ENCODE measurements around the gene BSN.

BSN gene

GRCh38 chr3:49657208-49657915, 103.1 kb downstream of the BSN start:
- TF ChIP-seq CTCF (IDR thresholded peaks at IDR 0.05; ENCODE audit: control insufficient read depth, insufficient read depth, low read depth, low read length, missing control alignments): no peak
- H3K4me3 ChIP-seq (ENCODE audit: control insufficient read depth, low read depth, low read length): no peak overlapping the region
- no peak for DNase-seq (ENCODE audit: low read depth)

GRCh38 chr3:49658711-49659110, 104.4 kb downstream of the BSN start:
- no peak for DNase-seq (ENCODE audit: low read depth)
- TF ChIP-seq CTCF (IDR thresholded peaks at IDR 0.05; ENCODE audit: control insufficient read depth, insufficient read depth, low read depth, low read length, missing control alignments): no peak
- H3K4me3 ChIP-seq (ENCODE audit: control insufficient read depth, low read depth, low read length): no peak overlapping the region

GRCh38 chr3:49659756-49660155, 105.5 kb downstream of the BSN start:
- H3K4me3 ChIP-seq (ENCODE audit: control insufficient read depth, low read depth, low read length): no peak overlapping the region
- no peak for DNase-seq (ENCODE audit: low read depth)
- TF ChIP-seq CTCF (IDR thresholded peaks at IDR 0.05; ENCODE audit: control insufficient read depth, insufficient read depth, low read depth, low read length, missing control alignments): no peak

GRCh38 chr3:49661281-49661680, 107.0 kb downstream of the BSN start:
- TF ChIP-seq CTCF (IDR thresholded peaks at IDR 0.05; ENCODE audit: control insufficient read depth, insufficient read depth, low read depth, low read length, missing control alignments): no peak
- DNase-seq (ENCODE audit: low read depth): no peak
- H3K4me3 ChIP-seq (ENCODE audit: control insufficient read depth, low read depth, low read length): no peak overlapping the region

- no peak overlapping the region for H3K4me3 ChIP-seq (ENCODE audit: control insufficient read depth, low read depth, low read length)
- DNase-seq (ENCODE audit: low read depth): no peak
- no peak for TF ChIP-seq CTCF (IDR thresholded peaks at IDR 0.05; ENCODE audit: control insufficient read depth, insufficient read depth, low read depth, low read length, missing control alignments)
Observed at GRCh38 chr3:49662021-49662420, 107.7 kb downstream of the BSN start.

- no peak for DNase-seq (ENCODE audit: low read depth)
- H3K4me3 ChIP-seq (ENCODE audit: control insufficient read depth, low read depth, low read length): no peak overlapping the region
- no peak for TF ChIP-seq CTCF (IDR thresholded peaks at IDR 0.05; ENCODE audit: control insufficient read depth, insufficient read depth, low read depth, low read length, missing control alignments)
Observed at GRCh38 chr3:49662720-49663413, 108.6 kb downstream of the BSN start.

Measured in AG09309 (cell line).